GM19023 (cell line): ENCODE results near the gene BDP1.
"Not testable (repeated sequence)": the region's sequence is repeated elsewhere in the genome, so short reads cannot be mapped to it uniquely, and the experiment has no call there.

Source experiments
- ATAC-seq: cut with Tn5 transposase; IDR thresholded peaks from one replicate; pipeline ENCODE4 v1.9.1; 2021; ENCODE audit warnings: mild to moderate bottlenecking, moderate library complexity; ENCODE audit not compliant: unreplicated experiment

BDP1 gene

GRCh38 chr5:71563161-71563560, 107.7 kb downstream of the BDP1 start:
- no peak for ATAC-seq

- ATAC-seq = no peak
Observed at GRCh38 chr5:71564895-71565294, 109.4 kb downstream of the BDP1 start.

GRCh38 chr5:71569748-71570509, 114.5 kb downstream of the BDP1 start:
- ATAC-seq = no peak

- ATAC-seq = not testable (repeated sequence)
Observed at GRCh38 chr5:71571811-71572210, 116.4 kb downstream of the BDP1 start.

- ATAC-seq = no peak
Observed at GRCh38 chr5:71573591-71573990, 118.1 kb downstream of the BDP1 start.

GRCh38 chr5:71575588-71575987, 120.1 kb downstream of the BDP1 start:
- not testable (repeated sequence) for ATAC-seq

- no peak for ATAC-seq
Observed at GRCh38 chr5:71576241-71576640, 120.8 kb downstream of the BDP1 start.

- not testable (repeated sequence) for ATAC-seq
Observed at GRCh38 chr5:71577839-71578238, 122.4 kb downstream of the BDP1 start.

- ATAC-seq = no peak
Observed at GRCh38 chr5:71582945-71583584, 127.6 kb downstream of the BDP1 start.

GRCh38 chr5:71586052-71586940, 130.8 kb downstream of the BDP1 start:
- ATAC-seq = peak; percentile 7

- peak; percentile 98 for ATAC-seq
Observed at GRCh38 chr5:71586941-71587765, 131.7 kb downstream of the BDP1 start, which contains the start of gene MCCC2. TSS of gene MCCC2 (plus strand) at chr5:71587340. CDS start at chr5:71587426, 86 bp downstream.

- peak; percentile 8 for ATAC-seq
Observed at GRCh38 chr5:71587766-71588532, 132.5 kb downstream of the BDP1 start.

- ATAC-seq = no peak
Observed at GRCh38 chr5:71588533-71588885, 133.1 kb downstream of the BDP1 start.

- no peak for ATAC-seq
Observed at GRCh38 chr5:71589903-71590302, 134.5 kb downstream of the BDP1 start.

GRCh38 chr5:71591100-71591499, 135.6 kb downstream of the BDP1 start:
- ATAC-seq = no peak

GRCh38 chr5:71596169-71596568, 140.7 kb downstream of the BDP1 start:
- ATAC-seq = no peak

- no peak for ATAC-seq
Observed at GRCh38 chr5:71597001-71597400, 141.6 kb downstream of the BDP1 start.

GRCh38 chr5:71600783-71601182, 145.3 kb downstream of the BDP1 start:
- ATAC-seq = no peak

- ATAC-seq = peak; percentile 90
Observed at GRCh38 chr5:71601222-71602026, 146.0 kb downstream of the BDP1 start.
